Neural cell (in vitro differentiated cells): ENCODE data around the gene CACNA1B. TPM values are rescaled to one million over a fixed set of nuclear protein-coding genes. Genes with fewer than 3 reads are reported as not detected.

ENCODE experiments used
- H2AFZ ChIP-seq: fragments of 200-600, 300-800 bp; sonication (generic), shearing (Covaris generic); 2 replicates; pipeline ENCODE4 v1.6.0; 2014; ENCODE audit warnings: low read depth, mild to moderate bottlenecking, antibody characterized with exemption, low read length, moderate library complexity
- H3F3A ChIP-seq: fragments of 200-600 bp; shearing (Covaris generic); 2 replicates; pipeline ENCODE4 v1.6.1; 2016; ENCODE audit warnings: mild to moderate bottlenecking, moderate library complexity, mixed read lengths, antibody characterized with exemption, low read length; ENCODE audit not compliant: insufficient read depth, poor library complexity, severe bottlenecking
- H3K27ac ChIP-seq: fragments of 200-600, 300-800 bp; sonication (generic), shearing (Covaris generic); 2 replicates; pipeline ENCODE4 v1.5.1; 2014; ENCODE audit warnings: mild to moderate bottlenecking, low read length, moderate library complexity
- H3K27me3 ChIP-seq: fragments of 300-800, 200-600 bp; sonication (generic), shearing (Covaris generic); 2 replicates; pipeline ENCODE4 v1.6.0; 2014; ENCODE audit warnings: mild to moderate bottlenecking, low read depth, low read length, moderate library complexity; ENCODE audit not compliant: insufficient read depth
- H3K36me3 ChIP-seq: fragments of 300-800, 200-600 bp; sonication (generic), shearing (Covaris generic); 2 replicates; pipeline ENCODE4 v1.5.1; 2014; ENCODE audit warnings: mild to moderate bottlenecking, antibody characterized with exemption, low read length, moderate library complexity; ENCODE audit not compliant: insufficient read depth
- H3K4me2 ChIP-seq: fragments of 300-800, 200-600 bp; sonication (generic), shearing (Covaris generic); 2 replicates; pipeline ENCODE4 v1.6.0; 2014; ENCODE audit warnings: mild to moderate bottlenecking, low read length
- H3K4me3 ChIP-seq: fragments of 300-800, 200-600 bp; sonication (generic), shearing (Covaris generic); 2 replicates; pipeline ENCODE4 v1.5.1; 2014; ENCODE audit warnings: mild to moderate bottlenecking, low read length, moderate library complexity
- H3K79me2 ChIP-seq: fragments of 200-600 bp; shearing (Covaris generic); replicated peaks from 2 replicates; pipeline ENCODE4 v1.6.0; 2014; ENCODE audit warnings: mild to moderate bottlenecking, low read length, moderate library complexity; ENCODE audit not compliant: insufficient read depth
- H3K9ac ChIP-seq: fragments of 300-800, 200-600 bp; sonication (generic), shearing (Covaris generic); 2 replicates; pipeline ENCODE4 v1.6.1; 2016; ENCODE audit warnings: mild to moderate bottlenecking, low read length, mixed read lengths
- H3K9me2 ChIP-seq: fragments of 200-600 bp; shearing (Covaris generic); 2 replicates; pipeline ENCODE4 v1.6.1; 2016; ENCODE audit warnings: mild to moderate bottlenecking, low read length, mixed read lengths; ENCODE audit not compliant: insufficient read depth
- H3K9me3 ChIP-seq: fragments of 200-600, 300-800 bp; sonication (generic), shearing (Covaris generic); 2 replicates; pipeline ENCODE4 v1.6.1; 2016; ENCODE audit warnings: mild to moderate bottlenecking, mixed run types, low read length, moderate library complexity, mixed read lengths
- H4K20me1 ChIP-seq: fragments of 200-600 bp; shearing (Covaris generic); 2 replicates; pipeline ENCODE4 v1.6.1; 2016; ENCODE audit warnings: mild to moderate bottlenecking, mixed run types; ENCODE audit not compliant: insufficient read depth
- EP300 ChIP-seq: fragments of 450-650 bp; conservative IDR thresholded peaks from 2 replicates; pipeline ENCODE4 v1.6.1; 2014; ENCODE audit warnings: antibody characterized with exemption, mild to moderate bottlenecking, moderate library complexity; ENCODE audit not compliant: poor library complexity, severe bottlenecking
- EZH2 ChIP-seq: fragments of 200-600, 300-800 bp; shearing (Covaris generic), sonication (generic); IDR thresholded peaks from 2 replicates; pipeline ENCODE4 v1.6.1; 2014; ENCODE audit warnings: antibody characterized with exemption, low read length, borderline replicate concordance, mild to moderate bottlenecking; ENCODE audit not compliant: insufficient read depth, poor library complexity, severe bottlenecking
- MXI1 ChIP-seq: fragments of 450-650 bp; conservative IDR thresholded peaks from 2 replicates; pipeline ENCODE4 v1.6.1; 2014; ENCODE audit warnings: antibody characterized with exemption, mild to moderate bottlenecking; ENCODE audit not compliant: poor library complexity, severe bottlenecking
- POLR2AphosphoS5 ChIP-seq: IDR thresholded peaks from 2 replicates; pipeline ENCODE4 v1.6.1; 2012
- RAD21 ChIP-seq: fragments of 450-650 bp; conservative IDR thresholded peaks from 2 replicates; pipeline ENCODE4 v1.6.1; 2014; ENCODE audit warnings: antibody characterized with exemption, mild to moderate bottlenecking, moderate library complexity
- SMC3 ChIP-seq: fragments of 450-650 bp; conservative IDR thresholded peaks from 2 replicates; pipeline ENCODE4 v1.6.1; 2014; ENCODE audit warnings: antibody characterized with exemption, mild to moderate bottlenecking, moderate library complexity; ENCODE audit not compliant: poor library complexity
- TAF1 ChIP-seq: IDR thresholded peaks from 2 replicates; pipeline ENCODE4 v1.6.1; 2012; ENCODE audit warnings: low read depth
- polyA plus RNA-seq: library from polyadenylated mRNA; depleted of rRNA; stranded (reverse); fragments of >200 nt; gene quantifications from 2 replicates; pipeline ENCODE4 v1.2.3, GENCODE V29; 2014
- TF ChIP-seq, protein P1 (sequence below): IDR thresholded peaks from 2 replicates; pipeline ENCODE4 v1.6.1; 2012; ENCODE audit warnings: borderline replicate concordance
- TF ChIP-seq, protein P2 (sequence below): fragments of 450-650 bp; IDR thresholded peaks from 2 replicates; pipeline ENCODE4 v1.5.1; 2014; ENCODE audit warnings: antibody characterized with exemption, mild to moderate bottlenecking, moderate library complexity; ENCODE audit not compliant: poor library complexity, severe bottlenecking

The CACNA1B gene
- polyA plus RNA-seq, 1 donor from 2014 or later = 5.8 TPM

DNA sequence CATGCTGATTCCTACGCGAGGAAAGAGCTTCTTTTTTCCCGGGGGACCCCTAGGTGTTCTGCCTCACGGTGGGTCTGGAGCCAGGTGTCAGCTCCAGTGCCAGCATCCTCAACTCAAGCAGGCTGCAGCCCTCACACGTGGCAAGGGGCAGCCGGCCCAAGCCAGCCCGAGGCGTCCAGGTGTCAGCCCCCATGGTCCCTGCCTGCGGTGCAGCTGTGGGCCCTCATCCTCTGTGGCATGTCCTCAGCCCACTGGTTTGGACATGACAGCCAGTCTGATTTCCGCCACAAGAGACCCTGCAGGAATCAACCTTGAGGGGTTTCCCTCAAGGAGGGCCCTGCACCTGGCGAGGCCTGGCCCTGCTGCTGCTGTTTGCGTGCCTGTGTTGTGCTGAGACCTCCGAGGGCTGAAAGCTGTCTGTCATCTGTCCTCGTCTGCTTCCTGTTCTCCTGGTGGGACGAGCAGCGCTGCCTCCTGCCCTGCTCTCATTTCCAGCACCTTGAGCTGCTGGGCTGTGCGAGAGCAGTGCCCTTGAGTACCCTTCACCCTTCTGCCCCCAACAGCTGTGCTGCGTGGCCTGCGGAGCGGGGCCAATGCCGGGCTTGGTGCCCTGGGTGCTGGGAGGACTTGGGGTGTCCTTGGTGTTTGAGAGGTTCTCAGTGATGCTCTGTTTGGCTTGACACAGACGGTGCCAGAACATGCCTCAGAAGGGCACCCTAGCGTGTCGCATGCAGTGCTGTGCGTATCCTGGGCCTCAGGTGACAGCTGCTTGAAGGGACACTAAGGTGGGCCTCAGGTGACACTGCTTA, 137.6 kb downstream of the CACNA1B start:
- Histone ChIP-seq H4K20me1 (no peaks in the 10 kb centered on the region), H3K4me3 (no peak overlapping the region), H2AFZ (no peak overlapping the region), H3K9ac (no peak overlapping the region), H3K36me3 (no peaks in the 10 kb centered on the region), H3K27me3 (no peaks in the 10 kb centered on the region), H3K9me3 (no peaks in the 10 kb centered on the region), H3K9me2 (no peaks in the 10 kb centered on the region), H3K4me2 (no peak overlapping the region), H3K27ac (no peak overlapping the region), H3K79me2 (no peaks in the 10 kb centered on the region), H3F3A (no peaks in the 10 kb centered on the region)
- TF ChIP-seq MXI1 (no peak), EZH2 (no peak)
- TF ChIP-seq, protein P1, sequence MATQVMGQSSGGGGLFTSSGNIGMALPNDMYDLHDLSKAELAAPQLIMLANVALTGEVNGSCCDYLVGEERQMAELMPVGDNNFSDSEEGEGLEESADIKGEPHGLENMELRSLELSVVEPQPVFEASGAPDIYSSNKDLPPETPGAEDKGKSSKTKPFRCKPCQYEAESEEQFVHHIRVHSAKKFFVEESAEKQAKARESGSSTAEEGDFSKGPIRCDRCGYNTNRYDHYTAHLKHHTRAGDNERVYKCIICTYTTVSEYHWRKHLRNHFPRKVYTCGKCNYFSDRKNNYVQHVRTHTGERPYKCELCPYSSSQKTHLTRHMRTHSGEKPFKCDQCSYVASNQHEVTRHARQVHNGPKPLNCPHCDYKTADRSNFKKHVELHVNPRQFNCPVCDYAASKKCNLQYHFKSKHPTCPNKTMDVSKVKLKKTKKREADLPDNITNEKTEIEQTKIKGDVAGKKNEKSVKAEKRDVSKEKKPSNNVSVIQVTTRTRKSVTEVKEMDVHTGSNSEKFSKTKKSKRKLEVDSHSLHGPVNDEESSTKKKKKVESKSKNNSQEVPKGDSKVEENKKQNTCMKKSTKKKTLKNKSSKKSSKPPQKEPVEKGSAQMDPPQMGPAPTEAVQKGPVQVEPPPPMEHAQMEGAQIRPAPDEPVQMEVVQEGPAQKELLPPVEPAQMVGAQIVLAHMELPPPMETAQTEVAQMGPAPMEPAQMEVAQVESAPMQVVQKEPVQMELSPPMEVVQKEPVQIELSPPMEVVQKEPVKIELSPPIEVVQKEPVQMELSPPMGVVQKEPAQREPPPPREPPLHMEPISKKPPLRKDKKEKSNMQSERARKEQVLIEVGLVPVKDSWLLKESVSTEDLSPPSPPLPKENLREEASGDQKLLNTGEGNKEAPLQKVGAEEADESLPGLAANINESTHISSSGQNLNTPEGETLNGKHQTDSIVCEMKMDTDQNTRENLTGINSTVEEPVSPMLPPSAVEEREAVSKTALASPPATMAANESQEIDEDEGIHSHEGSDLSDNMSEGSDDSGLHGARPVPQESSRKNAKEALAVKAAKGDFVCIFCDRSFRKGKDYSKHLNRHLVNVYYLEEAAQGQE = no peak

DNA sequence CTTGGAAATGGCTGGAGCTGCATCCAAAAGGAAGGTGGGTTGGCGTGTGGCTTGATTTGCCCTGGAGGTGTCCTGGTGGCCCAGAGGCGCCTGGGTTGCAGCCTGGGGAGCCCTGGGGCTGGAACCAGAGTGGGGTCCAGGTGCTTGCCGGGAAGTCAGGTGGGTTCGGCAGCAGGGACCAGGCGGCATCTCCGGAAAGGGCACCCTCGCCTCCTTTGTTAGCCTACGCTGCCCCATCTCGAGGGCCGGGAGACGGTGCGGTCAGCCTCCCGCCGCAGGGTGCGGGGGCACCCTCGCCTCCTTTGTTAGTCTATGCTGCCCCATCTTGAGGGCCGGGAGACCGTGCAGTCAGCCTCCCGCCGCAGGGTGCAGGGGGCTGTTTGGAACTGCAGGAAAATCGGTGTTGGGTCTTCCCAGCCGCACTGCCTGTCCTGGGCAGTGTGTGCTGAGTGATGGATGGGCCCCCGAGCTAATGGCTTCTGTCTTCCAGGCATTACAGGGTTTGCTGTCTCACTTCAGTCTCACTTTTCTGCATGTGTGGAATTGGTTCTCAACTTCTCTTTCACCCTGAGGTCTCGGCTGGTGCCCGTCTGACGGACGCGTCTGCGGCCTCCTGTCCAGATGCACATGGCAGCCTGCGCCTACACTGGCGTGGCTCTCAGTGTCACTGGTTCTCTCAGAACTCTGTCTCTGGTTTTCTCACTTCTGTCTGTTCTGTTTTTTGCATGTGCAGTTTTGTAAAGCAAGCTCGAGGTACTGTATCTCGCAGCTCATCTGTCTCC, 139.0 kb downstream of the CACNA1B start:
- no peak for TF ChIP-seq SMC3
- TF ChIP-seq RAD21 = no peak
- no peak for TF ChIP-seq EP300
- TF ChIP-seq POLR2AphosphoS5 = no peak
- TF ChIP-seq, protein P1 = no peak
- TF ChIP-seq, protein P2, sequence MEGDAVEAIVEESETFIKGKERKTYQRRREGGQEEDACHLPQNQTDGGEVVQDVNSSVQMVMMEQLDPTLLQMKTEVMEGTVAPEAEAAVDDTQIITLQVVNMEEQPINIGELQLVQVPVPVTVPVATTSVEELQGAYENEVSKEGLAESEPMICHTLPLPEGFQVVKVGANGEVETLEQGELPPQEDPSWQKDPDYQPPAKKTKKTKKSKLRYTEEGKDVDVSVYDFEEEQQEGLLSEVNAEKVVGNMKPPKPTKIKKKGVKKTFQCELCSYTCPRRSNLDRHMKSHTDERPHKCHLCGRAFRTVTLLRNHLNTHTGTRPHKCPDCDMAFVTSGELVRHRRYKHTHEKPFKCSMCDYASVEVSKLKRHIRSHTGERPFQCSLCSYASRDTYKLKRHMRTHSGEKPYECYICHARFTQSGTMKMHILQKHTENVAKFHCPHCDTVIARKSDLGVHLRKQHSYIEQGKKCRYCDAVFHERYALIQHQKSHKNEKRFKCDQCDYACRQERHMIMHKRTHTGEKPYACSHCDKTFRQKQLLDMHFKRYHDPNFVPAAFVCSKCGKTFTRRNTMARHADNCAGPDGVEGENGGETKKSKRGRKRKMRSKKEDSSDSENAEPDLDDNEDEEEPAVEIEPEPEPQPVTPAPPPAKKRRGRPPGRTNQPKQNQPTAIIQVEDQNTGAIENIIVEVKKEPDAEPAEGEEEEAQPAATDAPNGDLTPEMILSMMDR = no peak
- TF ChIP-seq EZH2 = no peak
- TF ChIP-seq TAF1 = no peak
- TF ChIP-seq MXI1 = no peak

More for the DNA sequence above, 139.0 kb downstream of the CACNA1B start:
- H3K4me2 ChIP-seq = no peak overlapping the region
- H3K27ac ChIP-seq = no peak overlapping the region
- no peak overlapping the region for H3K4me3 ChIP-seq
- H2AFZ ChIP-seq = no peak overlapping the region
- no peaks in the 10 kb centered on the region for H3K36me3 ChIP-seq
- H3K79me2 ChIP-seq = no peaks in the 10 kb centered on the region
- H3K27me3 ChIP-seq = no peaks in the 10 kb centered on the region
- no peaks in the 10 kb centered on the region for H4K20me1 ChIP-seq
- no peaks in the 10 kb centered on the region for H3K9me3 ChIP-seq
- no peaks in the 10 kb centered on the region for H3F3A ChIP-seq
- no peaks in the 10 kb centered on the region for H3K9me2 ChIP-seq
- H3K9ac ChIP-seq = no peak overlapping the region
